ENCODE measurements around the gene GUCA2B. TPM values are rescaled to one million over a fixed set of nuclear protein-coding genes. Genes with fewer than 3 reads are reported as not detected.

The GUCA2B gene
- total RNA-seq, 2 experiments from 2014 or later = not detected

DNA sequence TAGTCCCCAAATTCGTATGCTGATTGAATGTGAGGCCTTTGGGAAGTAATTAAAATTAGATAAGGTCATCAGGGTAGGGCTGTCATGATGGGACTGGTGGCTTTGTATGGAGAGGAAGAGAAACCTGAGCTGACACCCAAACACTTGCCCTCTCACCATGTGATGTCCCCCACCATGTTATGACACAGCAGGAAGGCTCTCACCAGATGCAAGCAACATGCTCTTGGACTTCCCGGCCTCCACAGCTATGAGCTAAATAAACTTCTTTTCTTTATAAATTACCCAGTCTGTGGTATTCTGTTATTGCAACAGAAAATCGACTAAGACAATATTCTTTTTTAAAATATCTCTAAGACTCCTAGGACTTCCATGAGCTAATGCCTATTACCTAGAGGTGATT, 43.6 kb upstream of the GUCA2B start:
- H3K4me1 Mint-ChIP-seq (ENCODE audit: low read depth) = no peaks in the 10 kb centered on the region
- no peak overlapping the region for H3K27ac Mint-ChIP-seq
- Histone ChIP-seq H3K27me3 (ENCODE audit: control insufficient read depth in 1 of 2, insufficient read depth in 2 of 2, low read length in 2 of 2) (no peaks in the 10 kb centered on the region), H3K36me3 (ENCODE audit: insufficient read depth, low read length) (no peaks in the 10 kb centered on the region), H3K4me3 (ENCODE audit: low read length) (no peak overlapping the region), H3K4me1 (ENCODE audit: insufficient read depth, low read length) (no peaks in the 10 kb centered on the region), H3K27ac (ENCODE audit: low read depth in 1 of 2, low read length in 2 of 2) (no peak overlapping the region), H3K9me3 (ENCODE audit: control insufficient read depth in 1 of 2, insufficient read depth in 1 of 2, low read length in 2 of 2) (no peaks in the 10 kb centered on the region)
- TF ChIP-seq, protein P1, sequence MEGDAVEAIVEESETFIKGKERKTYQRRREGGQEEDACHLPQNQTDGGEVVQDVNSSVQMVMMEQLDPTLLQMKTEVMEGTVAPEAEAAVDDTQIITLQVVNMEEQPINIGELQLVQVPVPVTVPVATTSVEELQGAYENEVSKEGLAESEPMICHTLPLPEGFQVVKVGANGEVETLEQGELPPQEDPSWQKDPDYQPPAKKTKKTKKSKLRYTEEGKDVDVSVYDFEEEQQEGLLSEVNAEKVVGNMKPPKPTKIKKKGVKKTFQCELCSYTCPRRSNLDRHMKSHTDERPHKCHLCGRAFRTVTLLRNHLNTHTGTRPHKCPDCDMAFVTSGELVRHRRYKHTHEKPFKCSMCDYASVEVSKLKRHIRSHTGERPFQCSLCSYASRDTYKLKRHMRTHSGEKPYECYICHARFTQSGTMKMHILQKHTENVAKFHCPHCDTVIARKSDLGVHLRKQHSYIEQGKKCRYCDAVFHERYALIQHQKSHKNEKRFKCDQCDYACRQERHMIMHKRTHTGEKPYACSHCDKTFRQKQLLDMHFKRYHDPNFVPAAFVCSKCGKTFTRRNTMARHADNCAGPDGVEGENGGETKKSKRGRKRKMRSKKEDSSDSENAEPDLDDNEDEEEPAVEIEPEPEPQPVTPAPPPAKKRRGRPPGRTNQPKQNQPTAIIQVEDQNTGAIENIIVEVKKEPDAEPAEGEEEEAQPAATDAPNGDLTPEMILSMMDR (IDR thresholded peaks at IDR 0.05) = no peak
- peaks cover 18% of the 10 kb centered on the region for H3K27me3 Mint-ChIP-seq
- no peak overlapping the region for H3K4me3 Mint-ChIP-seq
- intact Hi-C loops (cut with DNase I, micrococcal nuclease) = no loop called here
- ATAC-seq (ENCODE audit: poor library complexity) (no peak), DNase-seq (no peak)
- ChIA-PET POLR2A (no interaction called here), CTCF (no interaction called here)
- H3K9me3 Mint-ChIP-seq = no peaks in the 10 kb centered on the region
- H3K36me3 Mint-ChIP-seq (ENCODE audit: low read depth) = no peaks in the 10 kb centered on the region

- no peaks in the 10 kb centered on the region for H3K4me1 ChIP-seq (ENCODE audit: insufficient read depth, low read length)
- Mint-ChIP-seq H3K27ac (no peak overlapping the region), H3K4me1 (ENCODE audit: low read depth) (no peaks in the 10 kb centered on the region), H3K4me3 (no peak overlapping the region), H3K36me3 (ENCODE audit: low read depth) (no peaks in the 10 kb centered on the region), H3K9me3 (no peaks in the 10 kb centered on the region), H3K27me3 (peaks cover 19% of the 10 kb centered on the region)
- no peaks in the 10 kb centered on the region for H3K9me3 ChIP-seq (ENCODE audit: control insufficient read depth in 1 of 2, insufficient read depth in 1 of 2, low read length in 2 of 2)
- DNase-seq (no peak), ATAC-seq (ENCODE audit: poor library complexity) (no peak)
- H3K36me3 ChIP-seq (ENCODE audit: insufficient read depth, low read length) = no peaks in the 10 kb centered on the region
- TF ChIP-seq, protein P1 (IDR thresholded peaks at IDR 0.05) = no peak
- CTCF ChIA-PET = no interaction called here
- POLR2A ChIA-PET = no interaction called here
- no peak overlapping the region for H3K4me3 ChIP-seq (ENCODE audit: low read length)
- H3K27ac ChIP-seq (ENCODE audit: low read depth in 1 of 2, low read length in 2 of 2) = no peak overlapping the region
- H3K27me3 ChIP-seq (ENCODE audit: control insufficient read depth in 1 of 2, insufficient read depth in 2 of 2, low read length in 2 of 2) = peaks cover 2 to 3% of the 10 kb centered on the region in 2 experiments
- intact Hi-C loops (cut with DNase I, micrococcal nuclease) = no loop called here
These were observed 39.0 kb upstream of the GUCA2B start for GRCh38 chr1:42114229-42114628.

- ATAC-seq (ENCODE audit: poor library complexity) (no peak), DNase-seq (no peak)
- H3K36me3 Mint-ChIP-seq (ENCODE audit: low read depth) = no peaks in the 10 kb centered on the region
- TF ChIP-seq, protein P1 (IDR thresholded peaks at IDR 0.05) = no peak
- H3K27me3 Mint-ChIP-seq = peaks cover 15% of the 10 kb centered on the region
- Histone ChIP-seq H3K4me1 (ENCODE audit: insufficient read depth, low read length) (no peaks in the 10 kb centered on the region), H3K36me3 (ENCODE audit: insufficient read depth, low read length) (no peaks in the 10 kb centered on the region), H3K9me3 (ENCODE audit: control insufficient read depth in 1 of 2, insufficient read depth in 1 of 2, low read length in 2 of 2) (peaks cover 0 to 3% of the 10 kb centered on the region in 2 experiments), H3K4me3 (ENCODE audit: low read length) (no peak overlapping the region), H3K27ac (ENCODE audit: low read depth in 1 of 2, low read length in 2 of 2) (no peak overlapping the region), H3K27me3 (ENCODE audit: control insufficient read depth in 1 of 2, insufficient read depth in 2 of 2, low read length in 2 of 2) (peaks cover 2 to 3% of the 10 kb centered on the region in 2 experiments)
- ChIA-PET POLR2A (no interaction called here), CTCF (no interaction called here)
- no peaks in the 10 kb centered on the region for H3K4me1 Mint-ChIP-seq (ENCODE audit: low read depth)
- no peak overlapping the region for H3K27ac Mint-ChIP-seq
- intact Hi-C loops (cut with DNase I, micrococcal nuclease) = no loop called here
- no peak overlapping the region for H3K4me3 Mint-ChIP-seq
- H3K9me3 Mint-ChIP-seq = no peaks in the 10 kb centered on the region
These were observed 36.0 kb upstream of the GUCA2B start for GRCh38 chr1:42117214-42117613.

Measured in CD4-positive, alpha-beta T cell (primary cell).